PC-9 (cell line): ENCODE data around the gene EIF2S3. TPM values are rescaled to one million over a fixed set of nuclear protein-coding genes. Genes with fewer than 3 reads are reported as not detected.

ENCODE experiments used
- BruUV-seq: library from RNA; stranded (reverse); fragments of 400-500 nt; replicated peaks from 2 replicates; lab custom pipeline; 2021; lab: Mats Ljungman, UMichigan
- CTCF ChIA-PET: fragments of 300-600 bp; sonication (Branson Sonifier 250); formaldehyde crosslinking; loops from one replicate; lab custom pipeline; 2022; ENCODE audit warnings: antibody characterized with exemption; lab: Charles Lee
- POLR2A ChIA-PET: fragments of 300-600 bp; sonication (Branson Sonifier 250); formaldehyde crosslinking; loops from one replicate; lab custom pipeline; 2022; ENCODE audit warnings: antibody characterized with exemption; ENCODE audit not compliant: unreplicated experiment; lab: Charles Lee
- DNase-seq, 2 experiments: peaks; one replicate each; pipeline versions ENCODE4 v3.0.0 to v3.0.0-alpha.2; 2015 to 2022; ENCODE audit warnings: mixed read lengths in 1 of 2
- H2AFZ ChIP-seq: fragments of 200-600 bp; sonication (generic); 2 replicates; pipeline ENCODE4 v1.8.1; 2017; ENCODE audit warnings: antibody characterized with exemption
- H3F3A ChIP-seq: fragments of 200-600 bp; sonication (generic); 2 replicates; pipeline ENCODE4 v1.8.1; 2017; ENCODE audit warnings: antibody characterized with exemption, mild to moderate bottlenecking, low read depth; ENCODE audit not compliant: insufficient read depth
- H3K27ac ChIP-seq: fragments of 200-600 bp; sonication (generic); 2 replicates; pipeline ENCODE4 v1.6.1; 2016; ENCODE audit warnings: mixed run types
- H3K27me3 ChIP-seq: fragments of 200-600 bp; sonication (generic); 2 replicates; pipeline ENCODE4 v1.6.1; 2016; ENCODE audit warnings: low read depth, mixed run types; ENCODE audit not compliant: insufficient read depth
- H3K36me3 ChIP-seq: fragments of 200-600 bp; sonication (generic); 2 replicates; pipeline ENCODE4 v1.6.1; 2016; ENCODE audit warnings: low read depth, mixed run types
- H3K4me1 ChIP-seq: fragments of 200-600 bp; sonication (generic); replicated peaks from 2 replicates; pipeline ENCODE4 v1.6.1; 2016; ENCODE audit warnings: mixed run types; ENCODE audit not compliant: insufficient read depth
- H3K4me2 ChIP-seq: fragments of 200-600 bp; sonication (generic); 2 replicates; pipeline ENCODE4 v1.6.1; 2017; ENCODE audit warnings: mixed run types
- H3K4me3 ChIP-seq: fragments of 200-600 bp; sonication (generic); 2 replicates; pipeline ENCODE4 v1.6.1; 2016; ENCODE audit warnings: mixed run types
- H3K79me2 ChIP-seq: fragments of 200-600 bp; sonication (generic); 2 replicates; pipeline ENCODE4 v1.6.1; 2017; ENCODE audit warnings: low read depth, mixed run types
- H3K9me2 ChIP-seq: fragments of 200-600 bp; sonication (generic); 2 replicates; pipeline ENCODE4 v1.8.1; 2017; ENCODE audit warnings: mild to moderate bottlenecking; ENCODE audit not compliant: insufficient read depth
- H3K9me3 ChIP-seq: fragments of 200-600 bp; sonication (generic); 2 replicates; pipeline ENCODE4 v1.8.1; 2016; ENCODE audit warnings: low read depth; ENCODE audit not compliant: insufficient read depth
- H4K20me1 ChIP-seq: fragments of 200-600 bp; sonication (generic); 2 replicates; pipeline ENCODE4 v1.8.1; 2017; ENCODE audit not compliant: insufficient read depth
- CTCF ChIP-seq: fragments of 200-600 bp; sonication (generic); conservative IDR thresholded peaks from 2 replicates; pipeline ENCODE4 v1.6.1; 2017; ENCODE audit warnings: mixed run types, antibody characterized with exemption, mild to moderate bottlenecking, moderate library complexity
- EZH2 ChIP-seq: fragments of 200-600 bp; sonication (generic); IDR thresholded peaks from 2 replicates; pipeline ENCODE4 v1.8.0; 2017; ENCODE audit warnings: antibody characterized with exemption, low read depth
- intact Hi-C: fragments of 100-400 bp; cut with micrococcal nuclease; formaldehyde crosslinking; loops from one replicate; pipeline ENCODE4 v1.10.0; 2022; ENCODE audit not compliant: unreplicated experiment
- total RNA-seq: library from RNA; stranded (reverse); gene quantifications from 2 replicates; pipeline ENCODE4 v1.2.3, GENCODE V29; 2021

Gene EIF2S3
- total RNA-seq, 1 experiment from 2014 or later: 252 TPM

DNA sequence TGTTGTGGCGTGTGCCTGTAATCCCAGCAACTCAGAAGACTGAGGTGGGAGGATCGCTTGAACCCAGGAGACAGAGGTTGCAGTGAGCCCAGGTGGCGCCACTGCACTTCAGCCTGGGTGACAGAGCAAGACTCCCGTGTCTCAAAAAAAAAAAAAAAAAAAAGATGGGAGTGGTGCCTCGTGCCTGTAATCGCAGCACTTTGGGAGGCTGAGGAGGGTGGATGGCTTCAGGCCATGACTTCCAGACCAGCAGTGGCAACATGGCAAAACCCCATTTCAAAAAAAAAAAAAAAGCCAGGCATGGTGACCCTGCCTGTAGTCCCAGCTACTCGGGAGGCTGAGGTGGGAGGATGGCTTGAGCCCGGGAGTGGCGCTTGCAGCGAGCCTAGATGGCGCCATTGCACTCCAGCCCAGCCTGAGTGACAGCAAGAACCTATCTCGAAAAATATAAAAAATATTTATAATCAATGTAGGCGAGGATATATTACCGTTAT is 27.0 kb downstream of the EIF2S3 start:
- H3K9me2 ChIP-seq: no peaks in the 10 kb centered on the region
- peak; percentile 60 for TF ChIP-seq CTCF
- TF ChIP-seq EZH2: no peak
- ChIA-PET POLR2A (interaction anchor here (0.6 kb wide), 1 partner anchor 44 kb away, joined by 6 read pairs; no protein-coding TSS in a partner anchor), CTCF (interaction anchor here (0.6 kb wide), 2 partner anchors 55 to 167 kb away, joined by 11 to 13 read pairs; no protein-coding TSS in a partner anchor)
- no peak overlapping the region for H3K4me3 ChIP-seq
- peak overlapping the region; percentile 50 for H3K4me2 ChIP-seq
- no peaks in the 10 kb centered on the region for H3K79me2 ChIP-seq
- no peaks in the 10 kb centered on the region for H3K9me3 ChIP-seq
- H3K4me1 ChIP-seq: peaks cover 27% of the 10 kb centered on the region
- intact Hi-C loops: loop anchor here (1.0 to 10.0 kb wide), 4 partner anchors 69 to 413 kb away; no protein-coding TSS in a partner anchor
- H3K36me3 ChIP-seq: no peaks in the 10 kb centered on the region
- BruUV-seq: no TSS peak
- no peaks in the 10 kb centered on the region for H4K20me1 ChIP-seq
- H3K27ac ChIP-seq: peak overlapping the region; percentile 29; the same call in 1 of the 2 replicates
- H3K27me3 ChIP-seq: no peaks in the 10 kb centered on the region
- DNase-seq: peak; percentile 76 to 77
- no peak overlapping the region for H2AFZ ChIP-seq
- peaks cover 57% of the 10 kb centered on the region for H3F3A ChIP-seq

DNA sequence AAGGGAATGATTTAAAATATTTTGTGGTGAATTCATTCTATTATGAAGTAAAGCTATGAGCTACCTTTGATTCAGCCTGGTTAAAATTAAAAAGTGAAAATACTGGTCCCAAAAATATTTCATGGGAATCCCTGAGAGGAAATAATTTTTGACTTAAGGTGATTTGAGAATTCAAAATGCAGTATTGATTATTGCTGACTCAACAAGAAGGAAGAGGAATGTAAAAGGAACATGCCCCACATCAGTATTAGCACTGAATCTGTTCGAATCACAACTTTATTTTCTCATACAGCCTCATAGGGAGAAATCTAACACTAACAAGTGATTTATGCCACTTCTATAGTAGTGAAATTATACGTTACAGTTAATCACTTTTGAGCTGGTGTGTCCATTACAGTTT is 27.7 kb downstream of the EIF2S3 start:
- ChIA-PET CTCF (no interaction called here), POLR2A (no interaction called here)
- Histone ChIP-seq H3K9me3 (no peaks in the 10 kb centered on the region), H2AFZ (no peak overlapping the region), H3K27me3 (no peaks in the 10 kb centered on the region), H3K9me2 (no peaks in the 10 kb centered on the region), H3K4me2 (no peak overlapping the region), H4K20me1 (no peaks in the 10 kb centered on the region), H3K4me1 (peaks cover 27% of the 10 kb centered on the region), H3K79me2 (no peaks in the 10 kb centered on the region), H3F3A (peaks cover 51% of the 10 kb centered on the region), H3K4me3 (no peak overlapping the region), H3K27ac (peak overlapping the region; percentile 6; the same call in 1 of the 2 replicates), H3K36me3 (no peaks in the 10 kb centered on the region)
- no TSS peak for BruUV-seq
- no peak for DNase-seq
- TF ChIP-seq CTCF (no peak), EZH2 (no peak)
- intact Hi-C loops: loop anchor here (1.0 to 10.0 kb wide), 3 partner anchors 160 to 412 kb away; no protein-coding TSS in a partner anchor

DNA sequence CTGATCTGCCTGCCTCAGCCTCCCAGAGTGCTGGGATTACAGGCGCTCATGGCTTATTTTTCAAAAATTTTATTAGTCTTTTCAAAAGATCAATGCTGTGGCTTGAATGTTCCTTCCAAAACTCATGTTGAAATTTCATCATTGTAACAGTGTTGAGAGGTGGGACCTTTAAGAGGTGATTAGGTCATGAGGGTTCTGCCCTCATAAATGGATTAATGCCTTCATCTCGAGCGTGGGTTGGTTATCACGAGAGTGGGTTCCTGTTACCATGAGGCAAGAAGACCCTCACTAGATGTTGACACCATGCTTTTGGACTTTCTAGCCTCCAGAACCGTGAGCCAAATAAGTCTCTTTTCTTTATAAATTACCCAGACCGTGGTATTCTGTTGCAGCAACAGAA is 30.3 kb downstream of the EIF2S3 start:
- Histone ChIP-seq H3K36me3 (no peaks in the 10 kb centered on the region), H3K4me1 (peaks cover 27% of the 10 kb centered on the region), H3F3A (peaks cover 30% of the 10 kb centered on the region), H2AFZ (peak overlapping the region; percentile 40; the same call in 1 of the 2 replicates), H3K9me2 (no peaks in the 10 kb centered on the region), H3K27me3 (no peaks in the 10 kb centered on the region), H3K4me2 (peak overlapping the region; percentile 68), H3K79me2 (no peaks in the 10 kb centered on the region), H3K9me3 (no peaks in the 10 kb centered on the region), H4K20me1 (no peaks in the 10 kb centered on the region), H3K27ac (peak overlapping the region; percentile 94), H3K4me3 (peak overlapping the region; percentile 37; the same call in 1 of the 2 replicates)
- intact Hi-C loops: loop anchor here (10.0 kb wide), 2 partner anchors 310 to 410 kb away; no protein-coding TSS in a partner anchor
- ChIA-PET POLR2A (interaction anchor here (0.6 to 0.7 kb wide), 6 partner anchors 37 to 156 kb away, joined by 3 to 6 read pairs (median 4); partner anchors contain the start of gene ZFX), CTCF (interaction anchor here (0.6 to 0.7 kb wide), 2 partner anchors 177 to 410 kb away, joined by 3 to 4 read pairs; partner anchors contain the start of genes APOO and CXorf58)
- TSS peak; percentile 68 for BruUV-seq
- no peak for DNase-seq
- TF ChIP-seq EZH2 (no peak), CTCF (no peak)
